Right ventricle myocardium superior (tissue), 1 donor: ENCODE data around the gene COX7A2L. TPM values are rescaled to one million over a fixed set of nuclear protein-coding genes. Genes with fewer than 3 reads are reported as not detected.
A peak's percentile ranks its signal among the peaks of the same experiment; 100 is the strongest.
"Not testable (repeated sequence)": the region's sequence is repeated elsewhere in the genome, so short reads cannot be mapped to it uniquely, and the experiment has no call there.

ENCODE experiments used
- ATAC-seq: fragments of 200-7000 bp; cut with Tn5 transposase; one replicate; pipeline ENCODE4 v1.9.1; 2020; ENCODE audit warnings: mild to moderate bottlenecking; ENCODE audit not compliant: poor library complexity
- DNase-seq: peaks from one replicate; pipeline ENCODE4 v3.0.0-alpha.2; 2020
- intact Hi-C: fragments of 100-400 bp; cut with DNase I; formaldehyde crosslinking; loops from one replicate; pipeline ENCODE4 v1.11.2; 2022
- total RNA-seq: library from RNA; stranded (reverse); fragmentation: NEBNext Ultra II Directional; extraction: Animal tissue kit (Norgen Biotek cat#: 25700); gene quantifications from one replicate; pipeline ENCODE4 v1.2.1, GENCODE V29; 2021
- donor health status: DM: no; HTN: yes; CAD: no; lungs with severe emphysema.

COX7A2L gene
- total RNA-seq, 1 donor from 2014 or later: 90.1 TPM

GRCh38 chr2:42369532-42370229 lies 8.7 kb upstream of the COX7A2L start:
- ATAC-seq (no peak), DNase-seq (no peak)
- intact Hi-C loops: no loop called here

GRCh38 chr2:42368817-42369531 lies 8.0 kb upstream of the COX7A2L start:
- intact Hi-C loops: no loop called here
- ATAC-seq: peak; percentile 20

GRCh38 chr2:42367835-42368234 lies 6.8 kb upstream of the COX7A2L start:
- DNase-seq (no peak), ATAC-seq (no peak)
- intact Hi-C loops: no loop called here

More at GRCh38 chr2:42368817-42369531, 8.0 kb upstream of the COX7A2L start:
- no peak for DNase-seq

- DNase-seq (no peak), ATAC-seq (no peak)
- intact Hi-C loops: no loop called here
Observed at GRCh38 chr2:42366411-42366810, 5.4 kb upstream of the COX7A2L start.

- DNase-seq (no peak), ATAC-seq (no peak)
- intact Hi-C loops: no loop called here
Observed at GRCh38 chr2:42364658-42365057, 3.6 kb upstream of the COX7A2L start.

- DNase-seq (no peak), ATAC-seq (no peak)
- intact Hi-C loops: no loop called here
Observed at GRCh38 chr2:42363413-42363812, 2.4 kb upstream of the COX7A2L start.

GRCh38 chr2:42361728-42362283 lies 789 bp upstream of the COX7A2L start:
- DNase-seq: no peak
- intact Hi-C loops: no loop called here
- no peak for ATAC-seq

- intact Hi-C loops: no loop called here
- ATAC-seq (peak; percentile 5), DNase-seq (no peak)
Observed at GRCh38 chr2:42360493-42360889, 526 bp downstream of the COX7A2L start.

GRCh38 chr2:42359965-42360483 lies 993 bp downstream of the COX7A2L start:
- no peak for DNase-seq
- intact Hi-C loops: loop anchor here (10.0 kb wide), 1 partner anchor 265 kb away; no protein-coding TSS in a partner anchor
- no peak for ATAC-seq

GRCh38 chr2:42359304-42359964 lies 1.6 kb downstream of the COX7A2L start:
- ATAC-seq (no peak), DNase-seq (no peak)
- intact Hi-C loops: loop anchor here (10.0 kb wide), 1 partner anchor 265 kb away; no protein-coding TSS in a partner anchor

- intact Hi-C loops: loop anchor here (10.0 kb wide), 1 partner anchor 259 kb away; no protein-coding TSS in a partner anchor
- ATAC-seq: no peak
- DNase-seq: no peak
Observed at GRCh38 chr2:42353792-42354429, 7.1 kb downstream of the COX7A2L start.

- ATAC-seq (no peak), DNase-seq (no peak)
- intact Hi-C loops: loop anchor here (10.0 kb wide), 1 partner anchor 257 kb away; no protein-coding TSS in a partner anchor
Observed at GRCh38 chr2:42351864-42352263, 9.2 kb downstream of the COX7A2L start.

GRCh38 chr2:42350434-42351063 lies 10.5 kb downstream of the COX7A2L start:
- ATAC-seq (no peak), DNase-seq (no peak)
- intact Hi-C loops: loop anchor here (10.0 kb wide), 1 partner anchor 256 kb away; no protein-coding TSS in a partner anchor

- DNase-seq (no peak), ATAC-seq (no peak)
- intact Hi-C loops: no loop called here
Observed at GRCh38 chr2:42348113-42348805, 12.8 kb downstream of the COX7A2L start.

GRCh38 chr2:42347518-42347917 lies 13.5 kb downstream of the COX7A2L start:
- intact Hi-C loops, ATAC-seq, DNase-seq: not testable (repeated sequence)

- intact Hi-C loops, DNase-seq, ATAC-seq: not testable (repeated sequence)
Observed at GRCh38 chr2:42346856-42347255, 14.2 kb downstream of the COX7A2L start.

GRCh38 chr2:42345986-42346385 lies 15.0 kb downstream of the COX7A2L start:
- intact Hi-C loops: no loop called here
- DNase-seq: no peak

More at GRCh38 chr2:42345986-42346385, 15.0 kb downstream of the COX7A2L start:
- no peak for ATAC-seq
